H9 (cell line): ENCODE data around the gene GSN. TPM values are rescaled to one million over a fixed set of nuclear protein-coding genes. Genes with fewer than 3 reads are reported as not detected.

Experiments used
- DNase-seq: peaks from one replicate; pipeline ENCODE4 v3.0.0-alpha.2; 2017
- H2AFZ ChIP-seq: one replicate; pipeline ENCODE4 v1.6.1; 2013; ENCODE audit warnings: mild to moderate bottlenecking, low read length, control low read depth, moderate library complexity
- H2AK5ac ChIP-seq: 2 replicates; pipeline ENCODE4 v1.6.1; 2013; ENCODE audit warnings: low read length, control low read depth, mixed read lengths; ENCODE audit not compliant: insufficient read length
- H2BK120ac ChIP-seq: one replicate; pipeline ENCODE4 v1.6.1; 2013; ENCODE audit warnings: low read depth, mild to moderate bottlenecking, low read length, control low read depth, inconsistent platforms; ENCODE audit not compliant: poor library complexity, severe bottlenecking
- H2BK12ac ChIP-seq: 2 replicates; pipeline ENCODE4 v1.6.1; 2013; ENCODE audit warnings: low read length, control low read depth, mixed read lengths, low read depth; ENCODE audit not compliant: insufficient read length
- H2BK15ac ChIP-seq: 2 replicates; pipeline ENCODE4 v1.6.1; 2013; ENCODE audit warnings: low read depth, low read length, control low read depth
- H2BK20ac ChIP-seq: one replicate; pipeline ENCODE4 v1.6.1; 2013; ENCODE audit warnings: low read depth, mild to moderate bottlenecking, low read length, control low read depth, inconsistent platforms; ENCODE audit not compliant: poor library complexity, severe bottlenecking
- H2BK5ac ChIP-seq: 2 replicates; pipeline ENCODE4 v1.6.1; 2013; ENCODE audit warnings: low read length, control low read depth, mixed read lengths; ENCODE audit not compliant: insufficient read length
- H3K14ac ChIP-seq: 2 replicates; pipeline ENCODE4 v1.6.1; 2013; ENCODE audit warnings: low read length, control low read depth; ENCODE audit not compliant: insufficient read depth
- H3K18ac ChIP-seq: 2 replicates; pipeline ENCODE4 v1.6.1; 2013; ENCODE audit warnings: low read depth, mild to moderate bottlenecking, mixed read lengths, low read length, control low read depth; ENCODE audit not compliant: insufficient read length
- H3K23ac ChIP-seq: 2 replicates; pipeline ENCODE4 v1.6.1; 2013; ENCODE audit warnings: low read length, control low read depth, mixed read lengths, low read depth; ENCODE audit not compliant: insufficient read length
- H3K23me2 ChIP-seq: 2 replicates; pipeline ENCODE4 v1.6.1; 2013; ENCODE audit warnings: low read depth, mild to moderate bottlenecking, mixed read lengths, low read length, control low read depth; ENCODE audit not compliant: insufficient read length, poor library complexity, severe bottlenecking
- H3K27ac ChIP-seq: 2 replicates; pipeline ENCODE4 v1.5.1; 2013; ENCODE audit warnings: low read length, control low read depth, mixed read lengths, low read depth; ENCODE audit not compliant: insufficient read length
- H3K27me3 ChIP-seq: 2 replicates; pipeline ENCODE4 v1.6.1; 2013; ENCODE audit warnings: low read length, control low read depth, inconsistent platforms; ENCODE audit not compliant: insufficient read depth
- H3K4ac ChIP-seq: 2 replicates; pipeline ENCODE4 v1.6.1; 2013; ENCODE audit warnings: low read depth, mild to moderate bottlenecking, control low read depth, inconsistent platforms, low read length, moderate library complexity
- H3K4me1 ChIP-seq: 2 replicates; pipeline ENCODE4 v1.6.1; 2013; ENCODE audit warnings: low read length, control low read depth, inconsistent platforms; ENCODE audit not compliant: insufficient read depth
- H3K4me2 ChIP-seq: 2 replicates; pipeline ENCODE4 v1.6.1; 2013; ENCODE audit warnings: low read length, control low read depth, mixed read lengths; ENCODE audit not compliant: insufficient read length, insufficient read depth
- H3K56ac ChIP-seq: 2 replicates; pipeline ENCODE4 v1.6.1; 2013; ENCODE audit warnings: low read depth, mild to moderate bottlenecking, mixed read lengths, low read length, control low read depth; ENCODE audit not compliant: insufficient read length
- H3K79me1 ChIP-seq: 2 replicates; pipeline ENCODE4 v1.6.1; 2013; ENCODE audit warnings: low read depth, mild to moderate bottlenecking, moderate library complexity, low read length, control low read depth, inconsistent platforms; ENCODE audit not compliant: insufficient read depth, poor library complexity, severe bottlenecking
- H3K79me2 ChIP-seq: 2 replicates; pipeline ENCODE4 v1.6.1; 2013; ENCODE audit warnings: low read length, control low read depth, inconsistent platforms; ENCODE audit not compliant: insufficient read depth
- H3K9ac ChIP-seq: 2 replicates; pipeline ENCODE4 v1.6.1; 2013; ENCODE audit warnings: low read length, control low read depth, mixed read lengths; ENCODE audit not compliant: insufficient read length; ENCODE audit errors: extremely low read depth
- H3K9me3 ChIP-seq: one replicate; pipeline ENCODE4 v1.6.1; 2013; ENCODE audit warnings: low read depth, low read length, inconsistent platforms; ENCODE audit not compliant: control insufficient read depth
- H3T11ph ChIP-seq: one replicate; pipeline ENCODE4 v1.6.1; 2013; ENCODE audit warnings: mild to moderate bottlenecking, low read length, control low read depth, inconsistent platforms
- H4K20me1 ChIP-seq: one replicate; pipeline ENCODE4 v1.6.1; 2013; ENCODE audit not compliant: control insufficient read depth, insufficient read length, insufficient read depth
- H4K5ac ChIP-seq: 2 replicates; pipeline ENCODE4 v1.6.1; 2013; ENCODE audit warnings: low read depth, mild to moderate bottlenecking, mixed read lengths, low read length, control low read depth; ENCODE audit not compliant: insufficient read length
- H4K8ac ChIP-seq: replicated peaks from 2 replicates; pipeline ENCODE4 v1.6.1; 2013; ENCODE audit warnings: low read length, control low read depth, mixed read lengths, low read depth; ENCODE audit not compliant: insufficient read length
- H4K91ac ChIP-seq: 2 replicates; pipeline ENCODE4 v1.6.1; 2013; ENCODE audit warnings: low read depth, mild to moderate bottlenecking, moderate library complexity, mixed read lengths, low read length, control low read depth; ENCODE audit not compliant: insufficient read length
- H3K27ac Mint-ChIP-seq, 3 experiments: 2 replicates in 2 of 3; 3 replicates in 1 of 3; pipeline ENCODE4 v1.8.0; 2020 to 2021; ENCODE audit warnings: mixed read lengths in 3 of 3, mild to moderate bottlenecking in 1 of 3, moderate library complexity in 1 of 3
- H3K27me3 Mint-ChIP-seq: 2 replicates; pipeline ENCODE4 v1.8.0; 2021; ENCODE audit warnings: low read depth, mild to moderate bottlenecking, moderate library complexity, mixed read lengths
- H3K36me3 Mint-ChIP-seq, 3 experiments: 2 replicates in 2 of 3; 3 replicates in 1 of 3; pipeline ENCODE4 v1.8.0; 2020 to 2021; ENCODE audit warnings: low read depth in 3 of 3, mixed read lengths in 3 of 3; ENCODE audit not compliant: insufficient read depth in 1 of 3
- H3K4me1 Mint-ChIP-seq, 2 experiments: 2 replicates each; pipeline ENCODE4 v1.8.0; 2020; ENCODE audit warnings: mixed read lengths in 2 of 2
- H3K4me3 Mint-ChIP-seq, 2 experiments: 2 replicates in 1 of 2; 3 replicates in 1 of 2; pipeline ENCODE4 v1.8.0; 2020 to 2021; ENCODE audit warnings: mild to moderate bottlenecking in 2 of 2, mixed read lengths in 2 of 2, moderate library complexity in 1 of 2
- H3K9me3 Mint-ChIP-seq, 2 experiments: 2 replicates in 1 of 2; 3 replicates in 1 of 2; pipeline ENCODE4 v1.8.0; 2020; ENCODE audit warnings: mild to moderate bottlenecking in 2 of 2, mixed read lengths in 2 of 2, moderate library complexity in 1 of 2
- WGBS: extraction: QIAGEN DNeasy Blood & Tissue Kit; methylation state at CpG from one replicate; pipeline ENCODE4 v1.1.7; 2013; ENCODE audit warnings: missing lambda C conversion rate, low lambda C conversion rate, mixed read lengths; ENCODE audit not compliant: insufficient read length; ENCODE audit errors: extremely low coverage; 5-methylcytosine and 5-hydroxymethylcytosine counted together
- total RNA-seq: library from RNA; stranded (reverse); gene quantifications from 2 replicates; pipeline ENCODE4 v1.2.1, GENCODE V29; 2021
- TF ChIP-seq, protein P1 (sequence below): fragments of 200-600 bp; sonication (generic); conservative IDR thresholded peaks from 3 replicates; pipeline ENCODE4 v1.8.0; 2021; ENCODE audit warnings: antibody characterized with exemption, mild to moderate bottlenecking

The GSN gene
- total RNA-seq, 1 experiment from 2014 or later, result 14.9 TPM

- no peak overlapping the region for H2BK5ac ChIP-seq
- no peak overlapping the region for H4K91ac ChIP-seq
- Mint-ChIP-seq H3K27me3 (no peaks in the 10 kb centered on the region), H3K9me3 (no peaks in the 10 kb centered on the region), H3K27ac (no peak overlapping the region), H3K4me1 (peaks cover 0 to 3% of the 10 kb centered on the region in 2 experiments; a peak in 1 of 4 replicates), H3K36me3 (peaks cover 0 to 5% (median 0%) of the 10 kb centered on the region in 3 experiments; a peak in 2 of 7 replicates), H3K4me3 (no peak overlapping the region)
- no peak overlapping the region for H2AFZ ChIP-seq
- DNase-seq, result no peak
- H4K5ac ChIP-seq, result no peak overlapping the region
- H3K4ac ChIP-seq, result no peak overlapping the region
- H3K79me1 ChIP-seq, result no peaks in the 10 kb centered on the region
- peaks cover 4% of the 10 kb centered on the region for H3K4me1 ChIP-seq
- H3K27ac ChIP-seq, result no peak overlapping the region
- no peak overlapping the region for H2BK20ac ChIP-seq
- H2BK120ac ChIP-seq, result no peak overlapping the region
- TF ChIP-seq, protein P1, sequence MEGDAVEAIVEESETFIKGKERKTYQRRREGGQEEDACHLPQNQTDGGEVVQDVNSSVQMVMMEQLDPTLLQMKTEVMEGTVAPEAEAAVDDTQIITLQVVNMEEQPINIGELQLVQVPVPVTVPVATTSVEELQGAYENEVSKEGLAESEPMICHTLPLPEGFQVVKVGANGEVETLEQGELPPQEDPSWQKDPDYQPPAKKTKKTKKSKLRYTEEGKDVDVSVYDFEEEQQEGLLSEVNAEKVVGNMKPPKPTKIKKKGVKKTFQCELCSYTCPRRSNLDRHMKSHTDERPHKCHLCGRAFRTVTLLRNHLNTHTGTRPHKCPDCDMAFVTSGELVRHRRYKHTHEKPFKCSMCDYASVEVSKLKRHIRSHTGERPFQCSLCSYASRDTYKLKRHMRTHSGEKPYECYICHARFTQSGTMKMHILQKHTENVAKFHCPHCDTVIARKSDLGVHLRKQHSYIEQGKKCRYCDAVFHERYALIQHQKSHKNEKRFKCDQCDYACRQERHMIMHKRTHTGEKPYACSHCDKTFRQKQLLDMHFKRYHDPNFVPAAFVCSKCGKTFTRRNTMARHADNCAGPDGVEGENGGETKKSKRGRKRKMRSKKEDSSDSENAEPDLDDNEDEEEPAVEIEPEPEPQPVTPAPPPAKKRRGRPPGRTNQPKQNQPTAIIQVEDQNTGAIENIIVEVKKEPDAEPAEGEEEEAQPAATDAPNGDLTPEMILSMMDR, result no peak
- WGBS, result no CpG with 5 or more reads among the region's 3 CpGs
- H3K4me2 ChIP-seq, result no peak overlapping the region
- H3K18ac ChIP-seq, result no peak overlapping the region
- H2BK12ac ChIP-seq, result no peak overlapping the region
- no peaks in the 10 kb centered on the region for H3K9me3 ChIP-seq
- H4K8ac ChIP-seq, result no peak overlapping the region
- no peak overlapping the region for H2AK5ac ChIP-seq
- H3K23me2 ChIP-seq, result no peaks in the 10 kb centered on the region
- H3K56ac ChIP-seq, result no peak overlapping the region
- no peaks in the 10 kb centered on the region for H3K79me2 ChIP-seq
- no peaks in the 10 kb centered on the region for H4K20me1 ChIP-seq
- H3K23ac ChIP-seq, result no peak overlapping the region
- no peak overlapping the region for H3T11ph ChIP-seq
- no peak overlapping the region for H3K14ac ChIP-seq
- H3K27me3 ChIP-seq, result no peaks in the 10 kb centered on the region
- peak overlapping the region; percentile 96; the same call in 1 of the 2 replicates for H2BK15ac ChIP-seq
- H3K9ac ChIP-seq, result no peak overlapping the region
Measured at GRCh38 chr9:121348221-121348620, 80.3 kb downstream of the GSN start.
